VCaP (cell line): ENCODE data around the gene LEMD2.

Experiments
- H3K27ac ChIP-seq: fragments of 450-650 bp; 2 replicates; pipeline ENCODE4 v1.5.1; 2017
- TF ChIP-seq, protein P1 (sequence below): fragments of 450-650 bp; conservative IDR thresholded peaks from 2 replicates; pipeline ENCODE4 v1.5.1; 2017; ENCODE audit warnings: mild to moderate bottlenecking, moderate library complexity

LEMD2 gene

GRCh38 chr6:33721508-33721907 lies 67.4 kb downstream of the LEMD2 start:
- TF ChIP-seq, protein P1, sequence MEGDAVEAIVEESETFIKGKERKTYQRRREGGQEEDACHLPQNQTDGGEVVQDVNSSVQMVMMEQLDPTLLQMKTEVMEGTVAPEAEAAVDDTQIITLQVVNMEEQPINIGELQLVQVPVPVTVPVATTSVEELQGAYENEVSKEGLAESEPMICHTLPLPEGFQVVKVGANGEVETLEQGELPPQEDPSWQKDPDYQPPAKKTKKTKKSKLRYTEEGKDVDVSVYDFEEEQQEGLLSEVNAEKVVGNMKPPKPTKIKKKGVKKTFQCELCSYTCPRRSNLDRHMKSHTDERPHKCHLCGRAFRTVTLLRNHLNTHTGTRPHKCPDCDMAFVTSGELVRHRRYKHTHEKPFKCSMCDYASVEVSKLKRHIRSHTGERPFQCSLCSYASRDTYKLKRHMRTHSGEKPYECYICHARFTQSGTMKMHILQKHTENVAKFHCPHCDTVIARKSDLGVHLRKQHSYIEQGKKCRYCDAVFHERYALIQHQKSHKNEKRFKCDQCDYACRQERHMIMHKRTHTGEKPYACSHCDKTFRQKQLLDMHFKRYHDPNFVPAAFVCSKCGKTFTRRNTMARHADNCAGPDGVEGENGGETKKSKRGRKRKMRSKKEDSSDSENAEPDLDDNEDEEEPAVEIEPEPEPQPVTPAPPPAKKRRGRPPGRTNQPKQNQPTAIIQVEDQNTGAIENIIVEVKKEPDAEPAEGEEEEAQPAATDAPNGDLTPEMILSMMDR, result no peak
- peak overlapping the region; percentile 98 for H3K27ac ChIP-seq
